SK-N-SH treated with all-trans-retinoic acid at 6 μM for 48 hours (cell line): ENCODE measurements around the gene ATP10B.

Experiments
- ARNTL ChIP-seq: fragments of 450-650 bp; formaldehyde crosslinking; IDR thresholded peaks from 2 replicates; pipeline ENCODE4 v1.5.0; 2020; ENCODE audit warnings: low read depth, mild to moderate bottlenecking, moderate library complexity, borderline replicate concordance
- BACH2 ChIP-seq: fragments of 250-450 bp; sonication (Bioruptor Pico); IDR thresholded peaks from 2 replicates; pipeline ENCODE4 v1.9.0; 2021; ENCODE audit warnings: mild to moderate bottlenecking, borderline replicate concordance
- ESRRG ChIP-seq: fragments of 250-450 bp; sonication (Bioruptor Pico); IDR thresholded peaks from 2 replicates; pipeline ENCODE4 v1.6.1; 2021; ENCODE audit warnings: mild to moderate bottlenecking
- PATZ1 ChIP-seq: fragments of 250-450 bp; sonication (Bioruptor Pico); IDR thresholded peaks from 2 replicates; pipeline ENCODE4 v1.8.0; 2020; ENCODE audit warnings: mild to moderate bottlenecking, moderate library complexity, borderline replicate concordance
- RARB ChIP-seq: fragments of 250-450 bp; sonication (Bioruptor Pico); IDR thresholded peaks from 2 replicates; pipeline ENCODE4 v1.8.0; 2021; ENCODE audit warnings: mild to moderate bottlenecking, moderate library complexity
- TOX ChIP-seq: fragments of 250-450 bp; sonication (Bioruptor Pico); IDR thresholded peaks from 2 replicates; pipeline ENCODE4 v1.8.0; 2021; ENCODE audit warnings: mild to moderate bottlenecking, moderate library complexity, borderline replicate concordance
- TSHZ2 ChIP-seq: fragments of 250-450 bp; sonication (Bioruptor Pico); IDR thresholded peaks from 2 replicates; pipeline ENCODE4 v1.5.0; 2020; ENCODE audit warnings: mild to moderate bottlenecking, moderate library complexity
- ZFP3 ChIP-seq: fragments of 250-450 bp; sonication (Bioruptor Pico); IDR thresholded peaks from 2 replicates; pipeline ENCODE4 v1.5.0; 2020; ENCODE audit warnings: mild to moderate bottlenecking, moderate library complexity
- ZNF565 ChIP-seq: fragments of 450-650 bp; formaldehyde crosslinking; conservative IDR thresholded peaks from 2 replicates; pipeline ENCODE4 v1.5.0; 2020; ENCODE audit warnings: low read depth, mild to moderate bottlenecking, moderate library complexity

GRCh38 chr5:160657068-160657507 lies 194.9 kb downstream of the ATP10B start:
- no peak for TF ChIP-seq RARB (CRISPR knock-in tag)
- TF ChIP-seq BACH2 (CRISPR knock-in tag): no peak
- TF ChIP-seq ESRRG (CRISPR knock-in tag): no peak
- TF ChIP-seq ARNTL (CRISPR knock-in tag): no peak
- TF ChIP-seq PATZ1 (CRISPR knock-in tag): no peak
- no peak for TF ChIP-seq TSHZ2 (CRISPR knock-in tag)
- TF ChIP-seq ZFP3: no peak
- no peak for TF ChIP-seq ZNF565 (CRISPR knock-in tag)
- no peak for TF ChIP-seq TOX
